ENCODE results near the gene HNRNPD.

Gene HNRNPD

DNA sequence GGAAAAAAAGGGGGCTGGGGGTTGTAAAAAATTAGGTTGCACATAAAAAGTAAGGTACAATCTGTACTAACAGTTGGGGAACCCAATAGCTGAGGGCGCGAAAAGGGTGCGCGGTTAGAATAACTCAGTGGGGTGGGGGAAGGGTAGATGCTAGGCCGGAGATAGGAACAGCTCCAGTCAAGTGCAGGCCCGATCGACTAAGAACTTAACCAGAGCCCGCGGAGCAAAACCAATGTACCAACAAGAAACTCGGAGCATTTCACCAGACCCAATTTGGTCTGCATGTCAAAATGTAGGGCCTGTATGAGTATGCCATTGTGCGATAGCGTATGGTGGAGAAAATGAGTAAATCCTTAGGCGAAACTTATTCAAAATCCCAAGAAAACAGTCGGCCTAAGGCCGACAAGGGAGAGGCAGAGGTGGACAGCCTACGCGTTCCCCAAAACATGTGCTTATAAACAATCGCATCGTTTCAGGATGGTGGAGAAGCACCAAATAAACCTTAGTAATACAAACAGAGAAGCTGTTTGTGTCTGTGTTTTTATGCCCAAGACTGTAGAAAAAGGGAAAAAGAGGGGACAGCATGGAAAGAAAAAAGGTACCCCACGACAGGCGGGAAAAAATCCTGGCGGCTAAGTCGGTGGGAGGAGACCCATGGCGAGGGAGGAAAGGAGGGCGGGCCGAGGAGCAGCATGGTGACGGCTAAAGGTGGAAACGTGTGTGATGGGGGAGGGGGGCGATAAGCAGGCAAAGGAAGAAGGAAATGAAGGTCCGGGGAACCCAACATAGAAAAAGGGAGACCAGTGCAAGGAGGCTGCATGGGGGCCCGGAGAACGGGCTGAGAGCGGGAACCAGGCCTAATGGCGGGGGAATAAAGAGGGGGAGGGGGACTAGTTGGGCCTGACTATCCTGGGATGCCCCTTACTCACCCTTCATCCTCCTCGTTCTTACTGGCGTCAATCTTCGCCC, 990 bp downstream of the HNRNPD start (continued):
- TF ChIP-seq KLF9 (tag by site-specific recombination; IDR thresholded peaks at IDR 0.05; ENCODE audit: low read depth) (peak; percentile 83), ZBTB20 (tag by site-specific recombination; IDR thresholded peaks at IDR 0.05) (no peak), ZNF777 (tag by site-specific recombination; IDR thresholded peaks at IDR 0.05; ENCODE audit: borderline replicate concordance) (no peak), ZNF138 (tag by site-specific recombination; IDR thresholded peaks at IDR 0.05; ENCODE audit: borderline replicate concordance) (no peak), ZNF292 (tag by site-specific recombination; IDR thresholded peaks at IDR 0.05; ENCODE audit: borderline replicate concordance, low read depth) (no peak), ZNF433 (tag by site-specific recombination; IDR thresholded peaks at IDR 0.05; ENCODE audit: low read depth) (no peak), ZNF24 (tag by site-specific recombination; IDR thresholded peaks at IDR 0.05) (no peak), ZNF549 (tag by site-specific recombination; IDR thresholded peaks at IDR 0.05) (no peak), ZNF560 (tag by site-specific recombination; IDR thresholded peaks at IDR 0.05; ENCODE audit: borderline replicate concordance) (no peak), ZNF311 (tag by site-specific recombination; IDR thresholded peaks at IDR 0.05; ENCODE audit: borderline replicate concordance) (no peak), ZFP3 (tag by site-specific recombination; IDR thresholded peaks at IDR 0.05; ENCODE audit: low read depth) (no peak), ZNF335 (tag by site-specific recombination; conservative IDR thresholded peaks at IDR 0.05) (peak; percentile 12; the same call in 1 of the 2 replicates), ZNF561 (tag by site-specific recombination; IDR thresholded peaks at IDR 0.05; ENCODE audit: borderline replicate concordance) (no peak; the same call in 1 of the 2 replicates), BCL11B (tag by site-specific recombination; IDR thresholded peaks at IDR 0.05; ENCODE audit: low read depth) (0 out of 2 replicates have a peak, but pooled peaks have one; percentile 26), GLI2 (tag by site-specific recombination; IDR thresholded peaks at IDR 0.05; ENCODE audit: borderline replicate concordance, low read depth) (no peak), ZNF544 (tag by site-specific recombination; IDR thresholded peaks at IDR 0.05) (no peak), RBAK (tag by site-specific recombination; IDR thresholded peaks at IDR 0.05) (no peak), ZNF266 (tag by site-specific recombination; IDR thresholded peaks at IDR 0.05; ENCODE audit: low read depth) (no peak), EGR2 (tag by site-specific recombination; IDR thresholded peaks at IDR 0.05; ENCODE audit: low read depth) (peak; percentile 79), ZNF184 (tag by site-specific recombination; IDR thresholded peaks at IDR 0.05) (no peak), ZNF530 (tag by site-specific recombination; IDR thresholded peaks at IDR 0.05; ENCODE audit: low read depth) (no peak), ZNF837 (tag by site-specific recombination; IDR thresholded peaks at IDR 0.05) (no peak), ZNF394 (tag by site-specific recombination; IDR thresholded peaks at IDR 0.05; ENCODE audit: borderline replicate concordance) (peak; percentile 32; the same call in 1 of the 2 replicates)
- TF ChIP-seq, protein P1, sequence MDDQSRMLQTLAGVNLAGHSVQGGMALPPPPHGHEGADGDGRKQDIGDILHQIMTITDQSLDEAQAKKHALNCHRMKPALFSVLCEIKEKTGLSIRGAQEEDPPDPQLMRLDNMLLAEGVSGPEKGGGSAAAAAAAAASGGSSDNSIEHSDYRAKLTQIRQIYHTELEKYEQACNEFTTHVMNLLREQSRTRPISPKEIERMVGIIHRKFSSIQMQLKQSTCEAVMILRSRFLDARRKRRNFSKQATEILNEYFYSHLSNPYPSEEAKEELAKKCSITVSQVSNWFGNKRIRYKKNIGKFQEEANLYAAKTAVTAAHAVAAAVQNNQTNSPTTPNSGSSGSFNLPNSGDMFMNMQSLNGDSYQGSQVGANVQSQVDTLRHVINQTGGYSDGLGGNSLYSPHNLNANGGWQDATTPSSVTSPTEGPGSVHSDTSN (CRISPR knock-in tag; IDR thresholded peaks at IDR 0.05), result no peak
- TF ChIP-seq, protein P2, sequence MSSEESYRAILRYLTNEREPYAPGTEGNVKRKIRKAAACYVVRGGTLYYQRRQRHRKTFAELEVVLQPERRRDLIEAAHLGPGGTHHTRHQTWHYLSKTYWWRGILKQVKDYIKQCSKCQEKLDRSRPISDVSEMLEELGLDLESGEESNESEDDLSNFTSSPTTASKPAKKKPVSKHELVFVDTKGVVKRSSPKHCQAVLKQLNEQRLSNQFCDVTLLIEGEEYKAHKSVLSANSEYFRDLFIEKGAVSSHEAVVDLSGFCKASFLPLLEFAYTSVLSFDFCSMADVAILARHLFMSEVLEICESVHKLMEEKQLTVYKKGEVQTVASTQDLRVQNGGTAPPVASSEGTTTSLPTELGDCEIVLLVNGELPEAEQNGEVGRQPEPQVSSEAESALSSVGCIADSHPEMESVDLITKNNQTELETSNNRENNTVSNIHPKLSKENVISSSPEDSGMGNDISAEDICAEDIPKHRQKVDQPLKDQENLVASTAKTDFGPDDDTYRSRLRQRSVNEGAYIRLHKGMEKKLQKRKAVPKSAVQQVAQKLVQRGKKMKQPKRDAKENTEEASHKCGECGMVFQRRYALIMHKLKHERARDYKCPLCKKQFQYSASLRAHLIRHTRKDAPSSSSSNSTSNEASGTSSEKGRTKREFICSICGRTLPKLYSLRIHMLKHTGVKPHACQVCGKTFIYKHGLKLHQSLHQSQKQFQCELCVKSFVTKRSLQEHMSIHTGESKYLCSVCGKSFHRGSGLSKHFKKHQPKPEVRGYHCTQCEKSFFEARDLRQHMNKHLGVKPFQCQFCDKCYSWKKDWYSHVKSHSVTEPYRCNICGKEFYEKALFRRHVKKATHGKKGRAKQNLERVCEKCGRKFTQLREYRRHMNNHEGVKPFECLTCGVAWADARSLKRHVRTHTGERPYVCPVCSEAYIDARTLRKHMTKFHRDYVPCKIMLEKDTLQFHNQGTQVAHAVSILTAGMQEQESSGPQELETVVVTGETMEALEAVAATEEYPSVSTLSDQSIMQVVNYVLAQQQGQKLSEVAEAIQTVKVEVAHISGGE (tag by site-specific recombination; conservative IDR thresholded peaks at IDR 0.05; ENCODE audit: low read depth), result peak; percentile 39; the same call in 1 of the 2 replicates
- TF ChIP-seq, protein P3, sequence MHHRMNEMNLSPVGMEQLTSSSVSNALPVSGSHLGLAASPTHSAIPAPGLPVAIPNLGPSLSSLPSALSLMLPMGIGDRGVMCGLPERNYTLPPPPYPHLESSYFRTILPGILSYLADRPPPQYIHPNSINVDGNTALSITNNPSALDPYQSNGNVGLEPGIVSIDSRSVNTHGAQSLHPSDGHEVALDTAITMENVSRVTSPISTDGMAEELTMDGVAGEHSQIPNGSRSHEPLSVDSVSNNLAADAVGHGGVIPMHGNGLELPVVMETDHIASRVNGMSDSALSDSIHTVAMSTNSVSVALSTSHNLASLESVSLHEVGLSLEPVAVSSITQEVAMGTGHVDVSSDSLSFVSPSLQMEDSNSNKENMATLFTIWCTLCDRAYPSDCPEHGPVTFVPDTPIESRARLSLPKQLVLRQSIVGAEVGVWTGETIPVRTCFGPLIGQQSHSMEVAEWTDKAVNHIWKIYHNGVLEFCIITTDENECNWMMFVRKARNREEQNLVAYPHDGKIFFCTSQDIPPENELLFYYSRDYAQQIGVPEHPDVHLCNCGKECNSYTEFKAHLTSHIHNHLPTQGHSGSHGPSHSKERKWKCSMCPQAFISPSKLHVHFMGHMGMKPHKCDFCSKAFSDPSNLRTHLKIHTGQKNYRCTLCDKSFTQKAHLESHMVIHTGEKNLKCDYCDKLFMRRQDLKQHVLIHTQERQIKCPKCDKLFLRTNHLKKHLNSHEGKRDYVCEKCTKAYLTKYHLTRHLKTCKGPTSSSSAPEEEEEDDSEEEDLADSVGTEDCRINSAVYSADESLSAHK (tag by site-specific recombination; IDR thresholded peaks at IDR 0.05), result no peak
- TF ChIP-seq, protein P4, sequence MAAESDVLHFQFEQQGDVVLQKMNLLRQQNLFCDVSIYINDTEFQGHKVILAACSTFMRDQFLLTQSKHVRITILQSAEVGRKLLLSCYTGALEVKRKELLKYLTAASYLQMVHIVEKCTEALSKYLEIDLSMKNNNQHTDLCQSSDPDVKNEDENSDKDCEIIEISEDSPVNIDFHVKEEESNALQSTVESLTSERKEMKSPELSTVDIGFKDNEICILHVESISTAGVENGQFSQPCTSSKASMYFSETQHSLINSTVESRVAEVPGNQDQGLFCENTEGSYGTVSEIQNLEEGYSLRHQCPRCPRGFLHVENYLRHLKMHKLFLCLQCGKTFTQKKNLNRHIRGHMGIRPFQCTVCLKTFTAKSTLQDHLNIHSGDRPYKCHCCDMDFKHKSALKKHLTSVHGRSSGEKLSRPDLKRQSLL (tag by site-specific recombination; IDR thresholded peaks at IDR 0.05), result no peak
- TF ChIP-seq, protein P5, sequence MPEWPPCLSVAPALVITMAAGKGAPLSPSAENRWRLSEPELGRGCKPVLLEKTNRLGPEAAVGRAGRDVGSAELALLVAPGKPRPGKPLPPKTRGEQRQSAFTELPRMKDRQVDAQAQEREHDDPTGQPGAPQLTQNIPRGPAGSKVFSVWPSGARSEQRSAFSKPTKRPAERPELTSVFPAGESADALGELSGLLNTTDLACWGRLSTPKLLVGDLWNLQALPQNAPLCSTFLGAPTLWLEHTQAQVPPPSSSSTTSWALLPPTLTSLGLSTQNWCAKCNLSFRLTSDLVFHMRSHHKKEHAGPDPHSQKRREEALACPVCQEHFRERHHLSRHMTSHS (tag by site-specific recombination; IDR thresholded peaks at IDR 0.05), result no peak
